NB4 (cell line): ENCODE data around the gene FAM83D.

ENCODE experiments used
- CTCF ChIP-seq: IDR thresholded peaks from one replicate; pipeline ENCODE4 v1.5.1; 2012; ENCODE audit warnings: low read depth, low read length
- MYC ChIP-seq: IDR thresholded peaks from 2 replicates; pipeline ENCODE4 v1.6.1; 2011; ENCODE audit warnings: low read depth, low read length
- POLR2A ChIP-seq: IDR thresholded peaks from 2 replicates; pipeline ENCODE4 v1.6.1; 2011; ENCODE audit warnings: mild to moderate bottlenecking; ENCODE audit not compliant: insufficient read length; ENCODE audit errors: extremely low read depth
- TF ChIP-seq, protein P1 (sequence below): IDR thresholded peaks from 2 replicates; pipeline ENCODE4 v1.6.1; 2011; ENCODE audit warnings: low read depth, low read length

- TF ChIP-seq CTCF: no peak
- TF ChIP-seq, protein P1, sequence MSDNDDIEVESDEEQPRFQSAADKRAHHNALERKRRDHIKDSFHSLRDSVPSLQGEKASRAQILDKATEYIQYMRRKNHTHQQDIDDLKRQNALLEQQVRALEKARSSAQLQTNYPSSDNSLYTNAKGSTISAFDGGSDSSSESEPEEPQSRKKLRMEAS: no peak
- no peak for TF ChIP-seq MYC
- TF ChIP-seq POLR2A: no peak
Measured at GRCh38 chr20:38970302-38970701, 44.1 kb downstream of the FAM83D start.
